ENCODE measurements around the gene GRK5.

GRK5 gene

DNA sequence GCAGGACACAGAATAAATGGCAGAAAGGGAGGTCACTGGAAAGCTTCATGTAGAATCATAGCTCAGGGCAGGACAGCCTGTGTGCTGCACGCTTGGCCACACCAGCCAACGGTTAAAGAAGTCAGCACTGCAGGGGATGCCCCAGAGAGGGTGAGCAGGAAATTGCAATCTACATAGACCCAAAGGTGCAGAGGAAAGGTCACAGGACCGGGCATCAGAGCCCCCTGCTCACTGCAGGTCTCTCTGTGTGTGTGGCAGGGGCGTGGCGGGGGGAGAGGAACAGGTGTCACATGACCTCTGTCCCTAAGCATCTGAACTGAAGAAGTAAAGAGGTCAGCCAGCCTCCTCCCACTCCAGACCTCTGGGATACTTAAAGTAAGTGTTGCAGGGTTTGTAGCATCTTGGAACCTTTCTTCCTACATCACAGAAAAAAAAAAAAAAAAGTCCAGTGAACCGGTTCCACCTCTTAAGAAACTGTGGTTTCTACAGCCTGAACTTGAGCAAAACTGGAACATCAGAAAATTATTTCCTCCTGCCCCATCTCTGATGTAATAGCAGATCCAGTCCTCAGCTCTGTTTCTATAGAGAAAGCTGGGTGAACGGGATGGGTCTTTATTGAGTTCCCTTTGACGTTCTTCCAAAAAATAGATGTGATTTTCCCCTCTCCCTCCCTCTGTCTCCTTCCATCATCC, 270.9 kb downstream of the GRK5 start:
- no peak overlapping the region for H3K27ac ChIP-seq
- no peaks in the 10 kb centered on the region for H3K9me3 ChIP-seq (ENCODE audit: control insufficient read depth, low read length)
- TF ChIP-seq, protein P1, sequence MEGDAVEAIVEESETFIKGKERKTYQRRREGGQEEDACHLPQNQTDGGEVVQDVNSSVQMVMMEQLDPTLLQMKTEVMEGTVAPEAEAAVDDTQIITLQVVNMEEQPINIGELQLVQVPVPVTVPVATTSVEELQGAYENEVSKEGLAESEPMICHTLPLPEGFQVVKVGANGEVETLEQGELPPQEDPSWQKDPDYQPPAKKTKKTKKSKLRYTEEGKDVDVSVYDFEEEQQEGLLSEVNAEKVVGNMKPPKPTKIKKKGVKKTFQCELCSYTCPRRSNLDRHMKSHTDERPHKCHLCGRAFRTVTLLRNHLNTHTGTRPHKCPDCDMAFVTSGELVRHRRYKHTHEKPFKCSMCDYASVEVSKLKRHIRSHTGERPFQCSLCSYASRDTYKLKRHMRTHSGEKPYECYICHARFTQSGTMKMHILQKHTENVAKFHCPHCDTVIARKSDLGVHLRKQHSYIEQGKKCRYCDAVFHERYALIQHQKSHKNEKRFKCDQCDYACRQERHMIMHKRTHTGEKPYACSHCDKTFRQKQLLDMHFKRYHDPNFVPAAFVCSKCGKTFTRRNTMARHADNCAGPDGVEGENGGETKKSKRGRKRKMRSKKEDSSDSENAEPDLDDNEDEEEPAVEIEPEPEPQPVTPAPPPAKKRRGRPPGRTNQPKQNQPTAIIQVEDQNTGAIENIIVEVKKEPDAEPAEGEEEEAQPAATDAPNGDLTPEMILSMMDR (IDR thresholded peaks at IDR 0.05): no peak
- no peaks in the 10 kb centered on the region for H3K36me3 ChIP-seq (ENCODE audit: control insufficient read depth, insufficient read depth, low read length)
- H3K4me1 ChIP-seq: no peaks in the 10 kb centered on the region
- no peaks in the 10 kb centered on the region for H3K79me2 ChIP-seq
- H3K27me3 ChIP-seq (ENCODE audit: control insufficient read depth, insufficient read depth, low read length): no peaks in the 10 kb centered on the region
- no peak overlapping the region for H3K4me2 ChIP-seq (ENCODE audit: low read length)
- H3K9ac ChIP-seq: no peak overlapping the region
- no peak overlapping the region for H3K4me3 ChIP-seq (ENCODE audit: low read depth, low read length)
- no peak overlapping the region for H2AFZ ChIP-seq

DNA sequence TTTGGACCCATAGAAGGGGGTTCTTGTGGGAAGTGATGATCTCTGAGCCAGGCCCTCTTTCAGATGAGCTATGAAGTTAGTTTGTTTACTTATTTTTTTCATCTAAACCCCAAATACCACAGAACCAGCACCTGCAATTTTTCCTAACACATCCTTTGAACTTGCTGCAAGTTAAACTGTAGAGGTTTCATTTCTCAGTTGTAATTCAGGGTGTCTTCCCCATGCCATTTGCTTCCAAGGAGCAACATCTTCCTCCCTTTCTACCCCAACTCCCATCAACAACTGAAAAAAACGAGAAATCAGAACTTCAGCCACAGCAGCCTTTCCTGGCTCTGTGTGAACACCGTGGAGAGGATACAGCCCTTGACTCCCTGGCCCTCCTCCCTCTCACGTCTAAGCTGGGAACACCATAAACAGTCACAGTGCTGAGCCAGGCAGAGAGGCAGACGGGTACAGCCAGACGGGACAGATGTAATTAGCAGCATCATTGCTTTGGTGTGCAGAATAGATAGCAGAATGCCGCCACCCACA, 271.5 kb downstream of the GRK5 start:
- H3K27ac ChIP-seq: no peak overlapping the region
- no peak overlapping the region for H3K9ac ChIP-seq
- H3K4me1 ChIP-seq: no peaks in the 10 kb centered on the region

DNA sequence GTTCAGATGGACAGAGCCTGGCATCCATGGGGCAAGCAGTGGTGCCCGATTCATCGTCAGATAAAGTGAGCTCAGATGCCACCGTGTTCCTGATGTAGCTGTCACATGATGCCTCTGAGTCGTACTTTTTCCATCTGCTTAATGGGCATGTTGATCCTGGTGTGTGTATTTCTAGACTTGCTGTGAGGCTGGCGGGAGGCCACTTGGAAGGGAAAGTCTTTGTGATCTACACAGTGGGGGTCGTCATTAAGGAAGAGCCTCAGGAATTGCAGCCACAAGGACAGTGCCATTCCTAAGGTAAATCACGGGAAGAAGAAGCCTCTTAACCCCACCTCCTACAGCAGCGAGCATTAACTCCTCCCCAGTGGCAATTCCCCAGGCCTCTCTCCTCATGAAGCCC, 272.2 kb downstream of the GRK5 start:
- H3K27ac ChIP-seq: no peak overlapping the region
- TF ChIP-seq, protein P1 (IDR thresholded peaks at IDR 0.05): no peak
- no peaks in the 10 kb centered on the region for H3K4me1 ChIP-seq
- H3K4me2 ChIP-seq (ENCODE audit: low read length): no peak overlapping the region
- H3K36me3 ChIP-seq (ENCODE audit: control insufficient read depth, insufficient read depth, low read length): no peaks in the 10 kb centered on the region
- H3K27me3 ChIP-seq (ENCODE audit: control insufficient read depth, insufficient read depth, low read length): no peaks in the 10 kb centered on the region
- H3K9me3 ChIP-seq (ENCODE audit: control insufficient read depth, low read length): no peaks in the 10 kb centered on the region
- H2AFZ ChIP-seq: no peak overlapping the region
- no peak overlapping the region for H3K9ac ChIP-seq
- no peak overlapping the region for H3K4me3 ChIP-seq (ENCODE audit: low read depth, low read length)
- H3K79me2 ChIP-seq: no peaks in the 10 kb centered on the region

More for the DNA sequence above, 271.5 kb downstream of the GRK5 start:
- Histone ChIP-seq H3K27me3 (ENCODE audit: control insufficient read depth, insufficient read depth, low read length) (no peaks in the 10 kb centered on the region), H3K9me3 (ENCODE audit: control insufficient read depth, low read length) (no peaks in the 10 kb centered on the region), H3K79me2 (no peaks in the 10 kb centered on the region), H3K36me3 (ENCODE audit: control insufficient read depth, insufficient read depth, low read length) (no peaks in the 10 kb centered on the region), H2AFZ (no peak overlapping the region), H3K4me2 (ENCODE audit: low read length) (no peak overlapping the region), H3K4me3 (ENCODE audit: low read depth, low read length) (no peak overlapping the region)
- TF ChIP-seq, protein P1 (IDR thresholded peaks at IDR 0.05): no peak

DNA sequence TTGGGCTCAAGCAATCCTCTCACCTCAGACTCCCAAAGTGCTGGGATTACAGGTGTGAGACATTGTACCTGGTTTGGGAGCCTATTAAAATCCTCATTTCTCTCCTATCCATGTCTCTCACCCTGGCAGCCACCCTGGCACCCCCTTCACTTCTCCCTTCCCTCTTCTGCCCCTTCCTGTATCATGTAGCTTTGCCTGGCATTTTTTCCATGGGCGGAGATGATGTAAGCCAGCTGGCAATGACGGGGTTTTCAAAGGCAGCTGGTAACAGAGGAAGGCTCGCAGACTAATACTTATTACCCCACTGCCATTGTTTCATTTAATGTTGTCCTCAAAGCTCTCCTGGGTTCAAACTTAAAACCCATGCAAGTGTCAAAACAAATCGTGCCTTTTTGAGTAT, 273.3 kb downstream of the GRK5 start:
- no peaks in the 10 kb centered on the region for H3K27me3 ChIP-seq (ENCODE audit: control insufficient read depth, insufficient read depth, low read length)
- TF ChIP-seq, protein P1 (IDR thresholded peaks at IDR 0.05): no peak
- H2AFZ ChIP-seq: no peak overlapping the region
- no peak overlapping the region for H3K27ac ChIP-seq
- H3K4me3 ChIP-seq (ENCODE audit: low read depth, low read length): no peak overlapping the region
- no peaks in the 10 kb centered on the region for H3K36me3 ChIP-seq (ENCODE audit: control insufficient read depth, insufficient read depth, low read length)
- H3K9ac ChIP-seq: no peak overlapping the region
- H3K79me2 ChIP-seq: no peaks in the 10 kb centered on the region
- H3K4me2 ChIP-seq (ENCODE audit: low read length): no peak overlapping the region
- H3K4me1 ChIP-seq: no peaks in the 10 kb centered on the region
- no peaks in the 10 kb centered on the region for H3K9me3 ChIP-seq (ENCODE audit: control insufficient read depth, low read length)
